GM23338 (cell line): ENCODE data around the gene SCAF4. TPM values are rescaled to one million over a fixed set of nuclear protein-coding genes. Genes with fewer than 3 reads are reported as not detected.

Source experiments
- ATAC-seq: fragments of 200-7000 bp; cut with Tn5 transposase; 3 replicates; pipeline ENCODE4 v1.9.1; 2020
- DNase-seq: peaks from one replicate; pipeline ENCODE4 v3.0.0-alpha.2; 2015; ENCODE audit warnings: low spot score
- H2AFZ ChIP-seq: fragments of 200-600 bp; sonication (generic); 2 replicates; pipeline ENCODE4 v1.8.0; 2016; ENCODE audit warnings: antibody characterized with exemption, mild to moderate bottlenecking, moderate library complexity
- H3F3A ChIP-seq: fragments of 200-600 bp; sonication (generic); replicated peaks from 2 replicates; pipeline ENCODE4 v1.8.0; 2017; ENCODE audit warnings: antibody characterized with exemption, mixed run types, low read depth
- H3K27ac ChIP-seq: fragments of 200-600 bp; sonication (generic); 2 replicates; pipeline ENCODE4 v1.6.1; 2016; ENCODE audit warnings: low read depth
- H3K27me3 ChIP-seq: fragments of 200-600 bp; sonication (generic); 2 replicates; pipeline ENCODE4 v1.8.0; 2016; ENCODE audit warnings: mild to moderate bottlenecking, mixed run types, moderate library complexity; ENCODE audit not compliant: insufficient read depth
- H3K36me3 ChIP-seq: fragments of 200-600 bp; sonication (generic); 2 replicates; pipeline ENCODE4 v1.8.0; 2016; ENCODE audit warnings: mild to moderate bottlenecking; ENCODE audit not compliant: insufficient read depth
- H3K4me1 ChIP-seq: fragments of 200-600 bp; sonication (generic); 2 replicates; pipeline ENCODE4 v1.8.0; 2016; ENCODE audit warnings: mild to moderate bottlenecking, moderate library complexity; ENCODE audit not compliant: insufficient read depth
- H3K4me2 ChIP-seq: fragments of 200-600 bp; sonication (generic); 2 replicates; pipeline ENCODE4 v1.7.1; 2017; ENCODE audit warnings: mixed run types
- H3K4me3 ChIP-seq: fragments of 200-600 bp; sonication (generic); 2 replicates; pipeline ENCODE4 v1.6.1; 2016; ENCODE audit warnings: mixed run types
- H3K79me2 ChIP-seq: fragments of 200-600 bp; sonication (generic); replicated peaks from 2 replicates; pipeline ENCODE4 v1.8.0; 2017; ENCODE audit warnings: mild to moderate bottlenecking; ENCODE audit not compliant: insufficient read depth
- H3K9me2 ChIP-seq: fragments of 200-600 bp; sonication (generic); 2 replicates; pipeline ENCODE4 v1.8.0; 2017; ENCODE audit not compliant: insufficient read depth
- H4K20me1 ChIP-seq: fragments of 200-600 bp; sonication (generic); replicated peaks from 2 replicates; pipeline ENCODE4 v1.8.0; 2017; ENCODE audit warnings: mild to moderate bottlenecking; ENCODE audit not compliant: insufficient read depth
- H3K27ac Mint-ChIP-seq: 2 replicates; pipeline ENCODE4 v1.8.0; 2020; ENCODE audit warnings: inconsistent platforms, mild to moderate bottlenecking, moderate library complexity, mixed read lengths
- H3K27me3 Mint-ChIP-seq: 3 replicates; pipeline ENCODE4 v1.8.0; 2022; ENCODE audit warnings: low read depth, mild to moderate bottlenecking, moderate library complexity, mixed read lengths, inconsistent platforms; ENCODE audit not compliant: insufficient read depth, poor library complexity
- H3K36me3 Mint-ChIP-seq: 3 replicates; pipeline ENCODE4 v1.8.0; 2021; ENCODE audit warnings: low read depth, mild to moderate bottlenecking, inconsistent platforms, moderate library complexity, mixed read lengths
- H3K4me1 Mint-ChIP-seq: 3 replicates; pipeline ENCODE4 v1.8.0; 2020; ENCODE audit warnings: mild to moderate bottlenecking, inconsistent platforms, mixed read lengths
- H3K4me3 Mint-ChIP-seq: 3 replicates; pipeline ENCODE4 v1.8.0; 2021; ENCODE audit warnings: moderate library complexity, mild to moderate bottlenecking, inconsistent platforms, mixed read lengths
- H3K9me3 Mint-ChIP-seq: 3 replicates; pipeline ENCODE4 v1.8.0; 2020; ENCODE audit warnings: moderate library complexity, mild to moderate bottlenecking, inconsistent platforms, mixed read lengths
- CREB1 ChIP-seq: fragments of 250-450 bp; sonication (Bioruptor Pico); IDR thresholded peaks from 2 replicates; pipeline ENCODE4 v1.5.0; 2020; ENCODE audit warnings: low read depth, mild to moderate bottlenecking, moderate library complexity
- EZH2 ChIP-seq: fragments of 200-600 bp; sonication (generic); IDR thresholded peaks from one replicate; pipeline ENCODE4 v1.8.0; 2017; ENCODE audit warnings: antibody characterized with exemption, mild to moderate bottlenecking, low read depth; ENCODE audit not compliant: unreplicated experiment
- EZH2phosphoT487 ChIP-seq: fragments of 200-600 bp; sonication (generic); IDR thresholded peaks from one replicate; pipeline ENCODE4 v1.8.1; 2018; ENCODE audit warnings: antibody characterized with exemption; ENCODE audit not compliant: unreplicated experiment
- JUNB ChIP-seq: IDR thresholded peaks from one replicate; pipeline ENCODE4 v1.6.1; 2016; ENCODE audit warnings: antibody characterized with exemption; ENCODE audit not compliant: unreplicated experiment
- NANOG ChIP-seq: IDR thresholded peaks from 2 replicates; pipeline ENCODE4 v1.6.1; 2016; ENCODE audit warnings: antibody characterized with exemption, borderline replicate concordance
- POLR2AphosphoS5 ChIP-seq: IDR thresholded peaks from 2 replicates; pipeline ENCODE4 v1.6.1; 2016; ENCODE audit warnings: antibody characterized with exemption, low read depth
- ZNF114 ChIP-seq: fragments of 250-450 bp; sonication (Bioruptor Pico); IDR thresholded peaks from 2 replicates; pipeline ENCODE4 v1.5.0; 2020; ENCODE audit warnings: mild to moderate bottlenecking, moderate library complexity
- ZNF331 ChIP-seq: fragments of 250-450 bp; sonication (Bioruptor Pico); IDR thresholded peaks from 2 replicates; pipeline ENCODE4 v1.5.0; 2020; ENCODE audit warnings: low read depth, mild to moderate bottlenecking, moderate library complexity
- polyA plus RNA-seq: library from polyadenylated mRNA; unstranded; fragments of >200 nt; fragmentation: Nextera tagmentation; extraction: Ambion mirVana; gene quantifications from 2 replicates; pipeline ENCODE4 v1.2.1, GENCODE V29; 2016
- total RNA-seq: library from RNA; depleted of rRNA; stranded (reverse); fragments of >200 nt; shearing (Covaris generic); gene quantifications from 2 replicates; pipeline ENCODE4 v1.2.3, GENCODE V29; 2014
- TF ChIP-seq, protein P1 (sequence below), 2 experiments: fragments of 200-600 bp in 1 of 2; sonication (generic) in 1 of 2; conservative IDR thresholded peaks; 2 replicates each; pipeline versions ENCODE4 v1.5.1 to v1.6.1; 2016 to 2017; ENCODE audit warnings: antibody characterized with exemption in 2 of 2, low read depth in 2 of 2, mild to moderate bottlenecking in 2 of 2, moderate library complexity in 1 of 2
- TF ChIP-seq, protein P2 (sequence below): IDR thresholded peaks from 2 replicates; pipeline ENCODE4 v1.6.1; 2016; ENCODE audit warnings: antibody characterized with exemption
- TF ChIP-seq, protein P3 (sequence below): fragments of 250-450 bp; sonication (Bioruptor Pico); IDR thresholded peaks from 2 replicates; pipeline ENCODE4 v1.5.0; 2020; ENCODE audit warnings: mild to moderate bottlenecking, moderate library complexity

The SCAF4 gene
- total and polyA plus RNA-seq, 2 experiments from 2014 or later = 29.7 to 45.8 TPM

DNA sequence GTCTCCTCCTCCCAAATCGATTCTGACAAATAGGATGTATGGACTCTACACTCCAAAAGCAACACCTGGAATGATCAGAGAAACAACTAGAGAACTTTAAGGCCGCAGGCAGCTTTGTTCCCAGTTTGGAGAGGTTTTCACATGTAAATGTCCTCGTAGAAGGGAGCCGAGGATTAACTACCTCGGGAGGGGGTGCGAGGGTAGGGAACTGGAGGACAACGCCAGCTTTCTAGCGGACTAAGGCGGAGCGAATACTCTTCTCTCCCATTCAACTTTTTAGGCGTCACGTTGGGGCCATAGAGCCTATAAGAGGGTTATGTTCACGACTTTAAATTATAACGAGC lies 1.2 kb downstream of the SCAF4 start (continued):
- TF ChIP-seq, protein P1, sequence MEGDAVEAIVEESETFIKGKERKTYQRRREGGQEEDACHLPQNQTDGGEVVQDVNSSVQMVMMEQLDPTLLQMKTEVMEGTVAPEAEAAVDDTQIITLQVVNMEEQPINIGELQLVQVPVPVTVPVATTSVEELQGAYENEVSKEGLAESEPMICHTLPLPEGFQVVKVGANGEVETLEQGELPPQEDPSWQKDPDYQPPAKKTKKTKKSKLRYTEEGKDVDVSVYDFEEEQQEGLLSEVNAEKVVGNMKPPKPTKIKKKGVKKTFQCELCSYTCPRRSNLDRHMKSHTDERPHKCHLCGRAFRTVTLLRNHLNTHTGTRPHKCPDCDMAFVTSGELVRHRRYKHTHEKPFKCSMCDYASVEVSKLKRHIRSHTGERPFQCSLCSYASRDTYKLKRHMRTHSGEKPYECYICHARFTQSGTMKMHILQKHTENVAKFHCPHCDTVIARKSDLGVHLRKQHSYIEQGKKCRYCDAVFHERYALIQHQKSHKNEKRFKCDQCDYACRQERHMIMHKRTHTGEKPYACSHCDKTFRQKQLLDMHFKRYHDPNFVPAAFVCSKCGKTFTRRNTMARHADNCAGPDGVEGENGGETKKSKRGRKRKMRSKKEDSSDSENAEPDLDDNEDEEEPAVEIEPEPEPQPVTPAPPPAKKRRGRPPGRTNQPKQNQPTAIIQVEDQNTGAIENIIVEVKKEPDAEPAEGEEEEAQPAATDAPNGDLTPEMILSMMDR (conservative IDR thresholded peaks at IDR 0.05; ENCODE audit: low read depth in 2 of 2) = no peak
- TF ChIP-seq ZNF114 (CRISPR knock-in tag) (no peak), EZH2phosphoT487 (no peak), NANOG (0 out of 2 replicates have a peak, but pooled peaks have one; percentile 22), ZNF331 (no peak)
- TF ChIP-seq, protein P2, sequence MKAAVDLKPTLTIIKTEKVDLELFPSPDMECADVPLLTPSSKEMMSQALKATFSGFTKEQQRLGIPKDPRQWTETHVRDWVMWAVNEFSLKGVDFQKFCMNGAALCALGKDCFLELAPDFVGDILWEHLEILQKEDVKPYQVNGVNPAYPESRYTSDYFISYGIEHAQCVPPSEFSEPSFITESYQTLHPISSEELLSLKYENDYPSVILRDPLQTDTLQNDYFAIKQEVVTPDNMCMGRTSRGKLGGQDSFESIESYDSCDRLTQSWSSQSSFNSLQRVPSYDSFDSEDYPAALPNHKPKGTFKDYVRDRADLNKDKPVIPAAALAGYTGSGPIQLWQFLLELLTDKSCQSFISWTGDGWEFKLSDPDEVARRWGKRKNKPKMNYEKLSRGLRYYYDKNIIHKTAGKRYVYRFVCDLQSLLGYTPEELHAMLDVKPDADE = no peak

DNA sequence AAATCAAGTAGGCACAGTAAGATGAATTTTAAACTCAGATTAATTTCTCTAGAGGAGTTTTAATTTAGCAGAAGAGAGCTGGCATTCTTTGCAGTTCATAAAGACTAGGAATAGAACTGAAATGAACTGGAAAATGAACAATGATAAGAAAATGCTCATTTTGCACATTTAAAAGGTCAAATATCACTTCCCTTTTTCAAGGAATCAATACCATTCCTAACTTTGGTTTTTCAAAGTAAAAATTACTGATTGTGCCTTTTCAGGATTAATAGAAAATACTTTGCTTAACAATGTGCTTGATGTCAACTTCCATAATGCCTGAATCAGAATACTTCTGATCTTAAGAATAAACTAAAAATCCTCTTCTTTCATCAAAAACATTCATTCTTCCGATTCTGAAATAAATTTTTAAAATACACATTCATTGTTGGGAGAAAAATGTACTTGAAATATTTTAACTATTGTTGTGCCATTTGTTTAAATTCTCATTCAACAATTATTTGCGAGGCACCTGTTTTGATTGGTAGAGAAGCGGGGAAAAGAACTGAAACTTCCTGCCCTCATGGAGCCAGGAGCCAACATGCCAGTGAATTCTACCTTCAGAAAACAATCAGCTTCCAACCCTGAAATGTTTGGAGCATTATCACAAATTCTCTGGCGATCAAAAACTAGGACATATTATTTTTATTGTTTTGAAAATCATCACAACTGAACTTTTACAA lies 2.1 kb downstream of the SCAF4 start:
- Histone ChIP-seq H3F3A (peaks cover 14% of the 10 kb centered on the region; the same call in 1 of the 2 replicates), H3K36me3 (no peaks in the 10 kb centered on the region; the same call in 1 of the 2 replicates), H3K79me2 (peaks cover 61% of the 10 kb centered on the region), H2AFZ (no peak overlapping the region), H3K4me2 (peak overlapping the region; percentile 72), H3K4me1 (peaks cover 37% of the 10 kb centered on the region), H3K27ac (peak overlapping the region; percentile 24; the same call in 1 of the 2 replicates), H4K20me1 (peaks cover 47% of the 10 kb centered on the region), H3K9me2 (no peaks in the 10 kb centered on the region), H3K27me3 (no peaks in the 10 kb centered on the region), H3K4me3 (peak overlapping the region; percentile 50)
- no peaks in the 10 kb centered on the region for H3K9me3 Mint-ChIP-seq
- no peak for ATAC-seq
- H3K4me3 Mint-ChIP-seq = no peak overlapping the region; the same call in 2 of the 3 replicates
- peaks cover 5% of the 10 kb centered on the region for H3K36me3 Mint-ChIP-seq
- H3K4me1 Mint-ChIP-seq = peaks cover 13% of the 10 kb centered on the region
- DNase-seq = no peak
- no peak overlapping the region for H3K27ac Mint-ChIP-seq
- H3K27me3 Mint-ChIP-seq = peaks cover 6% of the 10 kb centered on the region
- TF ChIP-seq JUNB = no peak
- TF ChIP-seq, protein P1 (conservative IDR thresholded peaks at IDR 0.05; ENCODE audit: low read depth in 2 of 2) = no peak
- no peak for TF ChIP-seq CREB1
- TF ChIP-seq ZNF331 = no peak
- no peak for TF ChIP-seq EZH2phosphoT487
- no peak for TF ChIP-seq POLR2AphosphoS5
- TF ChIP-seq, protein P3, sequence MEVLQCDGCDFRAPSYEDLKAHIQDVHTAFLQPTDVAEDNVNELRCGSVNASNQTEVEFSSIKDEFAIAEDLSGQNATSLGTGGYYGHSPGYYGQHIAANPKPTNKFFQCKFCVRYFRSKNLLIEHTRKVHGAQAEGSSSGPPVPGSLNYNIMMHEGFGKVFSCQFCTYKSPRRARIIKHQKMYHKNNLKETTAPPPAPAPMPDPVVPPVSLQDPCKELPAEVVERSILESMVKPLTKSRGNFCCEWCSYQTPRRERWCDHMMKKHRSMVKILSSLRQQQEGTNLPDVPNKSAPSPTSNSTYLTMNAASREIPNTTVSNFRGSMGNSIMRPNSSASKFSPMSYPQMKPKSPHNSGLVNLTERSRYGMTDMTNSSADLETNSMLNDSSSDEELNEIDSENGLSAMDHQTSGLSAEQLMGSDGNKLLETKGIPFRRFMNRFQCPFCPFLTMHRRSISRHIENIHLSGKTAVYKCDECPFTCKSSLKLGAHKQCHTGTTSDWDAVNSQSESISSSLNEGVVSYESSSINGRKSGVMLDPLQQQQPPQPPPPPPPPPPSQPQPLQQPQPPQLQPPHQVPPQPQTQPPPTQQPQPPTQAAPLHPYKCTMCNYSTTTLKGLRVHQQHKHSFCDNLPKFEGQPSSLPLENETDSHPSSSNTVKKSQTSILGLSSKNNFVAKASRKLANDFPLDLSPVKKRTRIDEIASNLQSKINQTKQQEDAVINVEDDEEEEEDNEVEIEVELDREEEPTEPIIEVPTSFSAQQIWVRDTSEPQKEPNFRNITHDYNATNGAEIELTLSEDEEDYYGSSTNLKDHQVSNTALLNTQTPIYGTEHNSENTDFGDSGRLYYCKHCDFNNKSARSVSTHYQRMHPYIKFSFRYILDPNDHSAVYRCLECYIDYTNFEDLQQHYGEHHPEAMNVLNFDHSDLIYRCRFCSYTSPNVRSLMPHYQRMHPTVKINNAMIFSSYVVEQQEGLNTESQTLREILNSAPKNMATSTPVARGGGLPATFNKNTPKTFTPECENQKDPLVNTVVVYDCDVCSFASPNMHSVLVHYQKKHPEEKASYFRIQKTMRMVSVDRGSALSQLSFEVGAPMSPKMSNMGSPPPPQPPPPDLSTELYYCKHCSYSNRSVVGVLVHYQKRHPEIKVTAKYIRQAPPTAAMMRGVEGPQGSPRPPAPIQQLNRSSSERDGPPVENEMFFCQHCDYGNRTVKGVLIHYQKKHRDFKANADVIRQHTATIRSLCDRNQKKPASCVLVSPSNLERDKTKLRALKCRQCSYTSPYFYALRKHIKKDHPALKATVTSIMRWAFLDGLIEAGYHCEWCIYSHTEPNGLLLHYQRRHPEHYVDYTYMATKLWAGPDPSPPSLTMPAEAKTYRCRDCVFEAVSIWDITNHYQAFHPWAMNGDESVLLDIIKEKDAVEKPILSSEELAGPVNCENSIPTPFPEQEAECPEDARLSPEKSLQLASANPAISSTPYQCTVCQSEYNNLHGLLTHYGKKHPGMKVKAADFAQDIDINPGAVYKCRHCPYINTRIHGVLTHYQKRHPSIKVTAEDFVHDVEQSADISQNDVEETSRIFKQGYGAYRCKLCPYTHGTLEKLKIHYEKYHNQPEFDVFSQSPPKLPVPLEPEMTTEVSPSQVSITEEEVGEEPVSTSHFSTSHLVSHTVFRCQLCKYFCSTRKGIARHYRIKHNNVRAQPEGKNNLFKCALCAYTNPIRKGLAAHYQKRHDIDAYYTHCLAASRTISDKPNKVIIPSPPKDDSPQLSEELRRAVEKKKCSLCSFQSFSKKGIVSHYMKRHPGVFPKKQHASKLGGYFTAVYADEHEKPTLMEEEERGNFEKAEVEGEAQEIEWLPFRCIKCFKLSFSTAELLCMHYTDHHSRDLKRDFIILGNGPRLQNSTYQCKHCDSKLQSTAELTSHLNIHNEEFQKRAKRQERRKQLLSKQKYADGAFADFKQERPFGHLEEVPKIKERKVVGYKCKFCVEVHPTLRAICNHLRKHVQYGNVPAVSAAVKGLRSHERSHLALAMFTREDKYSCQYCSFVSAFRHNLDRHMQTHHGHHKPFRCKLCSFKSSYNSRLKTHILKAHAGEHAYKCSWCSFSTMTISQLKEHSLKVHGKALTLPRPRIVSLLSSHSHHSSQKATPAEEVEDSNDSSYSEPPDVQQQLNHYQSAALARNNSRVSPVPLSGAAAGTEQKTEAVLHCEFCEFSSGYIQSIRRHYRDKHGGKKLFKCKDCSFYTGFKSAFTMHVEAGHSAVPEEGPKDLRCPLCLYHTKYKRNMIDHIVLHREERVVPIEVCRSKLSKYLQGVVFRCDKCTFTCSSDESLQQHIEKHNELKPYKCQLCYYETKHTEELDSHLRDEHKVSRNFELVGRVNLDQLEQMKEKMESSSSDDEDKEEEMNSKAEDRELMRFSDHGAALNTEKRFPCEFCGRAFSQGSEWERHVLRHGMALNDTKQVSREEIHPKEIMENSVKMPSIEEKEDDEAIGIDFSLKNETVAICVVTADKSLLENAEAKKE = no peak
- TF ChIP-seq, protein P2 = no peak
- no peak for TF ChIP-seq ZNF114 (CRISPR knock-in tag)
- no peak for TF ChIP-seq EZH2
- TF ChIP-seq NANOG = no peak
